ENCODE measurements around the gene HMCN1.

The HMCN1 gene

DNA sequence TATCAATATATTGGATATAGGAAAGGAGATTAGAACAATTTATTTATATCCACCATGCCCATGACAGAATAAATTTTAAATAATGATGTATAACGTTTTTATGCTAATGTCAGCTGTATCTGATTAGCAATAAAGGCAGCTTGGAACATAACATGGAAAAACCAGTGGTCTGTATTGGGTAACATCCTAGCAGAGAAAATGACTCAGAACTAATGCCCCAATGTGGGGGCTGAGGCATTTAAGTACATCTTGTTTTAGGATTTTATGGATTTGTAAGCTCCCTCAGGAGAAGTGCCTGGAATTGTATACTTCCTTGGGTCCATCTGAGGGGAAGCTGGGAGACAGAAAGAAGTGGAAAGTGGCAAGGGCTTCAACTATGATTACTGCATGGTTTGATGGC is 82.3 kb downstream of the HMCN1 start:
- no peak overlapping the region for H3K4me3 Mint-ChIP-seq
- peaks cover 7% of the 10 kb centered on the region for H3K36me3 Mint-ChIP-seq (ENCODE audit: insufficient read depth)
- peaks cover 24% of the 10 kb centered on the region for H3K27me3 Mint-ChIP-seq
- ATAC-seq (replicated peaks; ENCODE audit: extremely low read depth, poor library complexity, severe bottlenecking) = no peak
- H3K4me1 Mint-ChIP-seq = no peaks in the 10 kb centered on the region
- DNase-seq (ENCODE audit: low spot score in 2 of 2) = no peak
- H3K27ac Mint-ChIP-seq (ENCODE audit: low read depth) = no peak overlapping the region
- no peaks in the 10 kb centered on the region for H3K9me3 Mint-ChIP-seq

DNA sequence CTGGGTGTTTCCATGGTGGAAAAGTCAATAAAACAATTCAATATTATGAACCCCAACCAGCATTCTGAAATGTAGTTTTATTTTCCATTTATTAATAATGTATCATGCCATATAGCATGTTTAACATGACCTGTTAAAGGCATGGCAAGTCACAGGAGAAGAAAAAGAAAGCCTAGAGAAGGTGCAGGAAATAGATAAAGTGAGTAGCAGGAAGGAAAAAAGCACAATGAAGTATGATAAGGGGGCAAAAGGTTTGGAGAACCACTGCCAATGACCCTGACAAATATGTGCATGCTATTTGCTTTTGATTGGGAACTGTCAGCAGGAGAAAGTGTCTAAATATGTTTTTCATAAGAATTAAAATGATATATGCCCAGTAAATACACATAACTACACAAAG is 85.6 kb downstream of the HMCN1 start:
- ATAC-seq (replicated peaks; ENCODE audit: extremely low read depth, poor library complexity, severe bottlenecking) (no peak), DNase-seq (ENCODE audit: low spot score in 2 of 2) (no peak)
- peaks cover 39% of the 10 kb centered on the region for H3K27me3 Mint-ChIP-seq
- no peaks in the 10 kb centered on the region for H3K4me1 Mint-ChIP-seq
- H3K27ac Mint-ChIP-seq (ENCODE audit: low read depth) = no peak overlapping the region
- no peak overlapping the region for H3K4me3 Mint-ChIP-seq
- no peaks in the 10 kb centered on the region for H3K9me3 Mint-ChIP-seq
- H3K36me3 Mint-ChIP-seq (ENCODE audit: insufficient read depth) = peaks cover 7% of the 10 kb centered on the region

DNA sequence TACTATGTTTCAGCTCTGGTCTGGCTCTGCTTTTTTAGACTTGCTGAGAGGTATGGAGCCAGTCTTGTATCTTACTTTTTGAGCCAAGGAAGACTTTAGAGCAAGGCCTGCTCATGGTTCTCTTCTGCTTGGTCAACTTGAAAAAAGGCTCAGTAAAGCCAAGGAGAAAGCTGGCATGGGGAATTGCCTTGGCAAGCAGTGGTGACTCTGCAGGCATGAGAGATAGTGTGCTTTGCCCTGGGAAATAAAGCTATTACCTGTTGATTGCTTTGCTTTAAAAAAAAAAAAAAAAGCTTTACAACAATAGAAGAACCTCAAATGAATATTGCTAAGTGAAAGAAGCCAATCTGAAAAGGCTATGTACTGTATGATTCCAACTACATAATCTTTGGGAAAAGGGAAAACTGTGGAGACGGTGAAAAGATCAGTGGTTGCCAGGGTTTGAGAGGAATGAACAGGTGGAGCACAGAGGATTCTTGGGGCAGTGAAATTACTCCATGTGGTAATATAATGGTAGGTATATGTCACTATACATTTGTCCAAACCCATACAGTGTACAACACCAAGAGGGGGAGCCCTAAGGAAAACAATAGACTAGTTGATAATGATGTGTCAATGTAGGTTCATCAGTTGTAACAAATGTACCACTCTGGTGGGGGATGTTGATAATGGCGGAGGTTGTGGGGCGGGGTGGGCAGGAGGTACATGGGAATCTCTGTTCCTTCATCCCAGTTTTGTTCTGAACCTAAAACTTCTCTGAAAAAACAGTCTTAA is 87.6 kb downstream of the HMCN1 start:
- peaks cover 49% of the 10 kb centered on the region for H3K27me3 Mint-ChIP-seq
- H3K4me1 Mint-ChIP-seq = no peaks in the 10 kb centered on the region
- H3K27ac Mint-ChIP-seq (ENCODE audit: low read depth) = no peak overlapping the region
- no peaks in the 10 kb centered on the region for H3K9me3 Mint-ChIP-seq
- peaks cover 7% of the 10 kb centered on the region for H3K36me3 Mint-ChIP-seq (ENCODE audit: insufficient read depth)
- DNase-seq (ENCODE audit: low spot score in 2 of 2) (no peak), ATAC-seq (replicated peaks; ENCODE audit: extremely low read depth, poor library complexity, severe bottlenecking) (no peak)
- no peak overlapping the region for H3K4me3 Mint-ChIP-seq

DNA sequence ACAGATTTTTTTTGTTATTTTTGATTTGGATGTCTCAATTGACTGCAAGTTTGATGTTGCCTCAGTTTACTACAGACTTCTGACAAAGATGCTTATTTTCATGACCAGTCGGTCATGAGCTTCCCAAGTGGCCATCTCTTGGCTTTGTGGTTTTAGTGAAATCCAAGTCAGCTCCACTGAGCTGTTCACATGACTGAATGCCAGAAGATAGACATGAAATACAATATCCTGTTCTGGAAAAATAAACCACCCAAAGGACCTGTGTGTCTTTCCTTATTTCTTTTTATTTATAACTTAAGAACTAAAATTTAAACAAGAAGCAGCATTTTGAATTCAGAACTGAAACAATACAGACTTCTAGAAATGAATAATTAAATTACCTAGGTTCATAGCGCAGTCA is 89.3 kb downstream of the HMCN1 start:
- DNase-seq (ENCODE audit: low spot score in 2 of 2) (no peak), ATAC-seq (replicated peaks; ENCODE audit: extremely low read depth, poor library complexity, severe bottlenecking) (no peak)
- Mint-ChIP-seq H3K4me1 (no peaks in the 10 kb centered on the region), H3K27ac (ENCODE audit: low read depth) (no peak overlapping the region), H3K9me3 (no peaks in the 10 kb centered on the region), H3K36me3 (ENCODE audit: insufficient read depth) (peaks cover 4% of the 10 kb centered on the region), H3K4me3 (no peak overlapping the region), H3K27me3 (peaks cover 42% of the 10 kb centered on the region)

DNA sequence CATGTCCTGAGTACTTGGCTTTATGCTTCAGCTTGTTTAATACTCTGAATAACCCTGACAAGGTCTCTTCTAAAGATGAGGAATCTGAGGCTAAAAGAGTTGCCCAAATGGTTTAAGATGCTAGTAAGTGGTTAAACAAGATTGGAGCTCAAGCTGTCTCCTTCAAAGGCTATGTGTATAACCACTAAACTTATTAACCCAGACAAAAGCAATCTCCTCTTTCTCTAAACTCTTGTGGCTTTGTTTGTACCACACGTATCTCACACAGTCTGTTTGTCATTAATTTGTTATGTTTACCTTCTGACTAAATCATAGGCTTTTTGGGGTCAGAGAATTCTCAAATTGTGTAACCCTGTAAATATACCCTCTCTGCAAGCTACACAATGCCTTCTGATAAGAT is 89.9 kb downstream of the HMCN1 start:
- peaks cover 1% of the 10 kb centered on the region for H3K36me3 Mint-ChIP-seq (ENCODE audit: insufficient read depth)
- H3K9me3 Mint-ChIP-seq = no peaks in the 10 kb centered on the region
- no peak overlapping the region for H3K27ac Mint-ChIP-seq (ENCODE audit: low read depth)
- H3K4me1 Mint-ChIP-seq = no peaks in the 10 kb centered on the region
- ATAC-seq (replicated peaks; ENCODE audit: extremely low read depth, poor library complexity, severe bottlenecking) = no peak
- no peak for DNase-seq (ENCODE audit: low spot score in 2 of 2)
- H3K4me3 Mint-ChIP-seq = no peak overlapping the region
- peaks cover 40% of the 10 kb centered on the region for H3K27me3 Mint-ChIP-seq

DNA sequence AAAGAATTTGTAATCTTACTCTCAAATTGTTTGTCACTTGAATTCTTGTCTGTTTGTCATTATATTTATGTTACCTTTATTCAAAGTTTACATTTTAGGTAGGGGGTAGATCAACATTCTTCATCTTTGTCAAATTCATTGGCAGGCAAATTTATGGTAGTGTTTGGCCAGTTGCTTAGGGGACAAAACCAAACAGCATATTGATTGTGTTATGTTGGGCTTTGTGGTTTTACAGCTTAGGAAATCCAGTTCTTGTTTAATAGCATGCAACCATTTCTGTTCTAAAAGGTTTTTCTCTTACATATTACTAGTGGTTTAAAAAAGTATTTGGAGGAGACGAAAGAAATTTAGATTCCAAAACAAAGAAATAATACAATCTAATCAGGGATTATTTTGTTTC is 91.4 kb downstream of the HMCN1 start:
- no peak overlapping the region for H3K4me3 Mint-ChIP-seq
- no peak for DNase-seq (ENCODE audit: low spot score in 2 of 2)
- H3K27me3 Mint-ChIP-seq = peaks cover 45% of the 10 kb centered on the region
- H3K9me3 Mint-ChIP-seq = no peaks in the 10 kb centered on the region
- H3K36me3 Mint-ChIP-seq (ENCODE audit: insufficient read depth) = no peaks in the 10 kb centered on the region
- no peak for ATAC-seq (replicated peaks; ENCODE audit: extremely low read depth, poor library complexity, severe bottlenecking)
- H3K27ac Mint-ChIP-seq (ENCODE audit: low read depth) = no peak overlapping the region
- H3K4me1 Mint-ChIP-seq = no peaks in the 10 kb centered on the region

DNA sequence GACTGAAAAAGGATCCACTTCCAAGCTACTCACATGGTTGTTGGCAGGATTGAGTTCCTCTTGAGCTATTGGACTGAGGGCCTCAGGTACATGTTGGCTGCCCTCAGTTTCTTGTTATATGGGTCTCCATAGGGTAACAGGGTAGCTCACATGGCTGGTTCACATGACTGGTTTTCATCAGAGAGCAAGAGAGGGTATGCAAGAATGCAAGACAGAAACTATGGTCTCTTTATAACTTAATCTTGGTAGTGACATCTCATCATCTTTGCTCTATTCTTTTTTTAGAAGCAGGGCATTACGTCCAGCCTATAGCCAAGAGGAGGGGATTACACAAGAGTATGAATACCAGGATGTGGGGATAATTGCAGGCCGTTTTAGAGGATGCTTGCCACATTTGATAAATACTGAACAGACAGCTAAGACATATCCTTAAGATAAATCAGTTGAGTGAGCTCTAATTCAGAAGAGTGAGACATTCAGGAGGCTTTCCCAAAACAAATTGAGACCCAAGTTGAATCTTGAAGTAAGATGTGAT is 100.2 kb downstream of the HMCN1 start:
- H3K4me1 Mint-ChIP-seq = no peaks in the 10 kb centered on the region
- no peak for DNase-seq (ENCODE audit: low spot score in 2 of 2)

DNA sequence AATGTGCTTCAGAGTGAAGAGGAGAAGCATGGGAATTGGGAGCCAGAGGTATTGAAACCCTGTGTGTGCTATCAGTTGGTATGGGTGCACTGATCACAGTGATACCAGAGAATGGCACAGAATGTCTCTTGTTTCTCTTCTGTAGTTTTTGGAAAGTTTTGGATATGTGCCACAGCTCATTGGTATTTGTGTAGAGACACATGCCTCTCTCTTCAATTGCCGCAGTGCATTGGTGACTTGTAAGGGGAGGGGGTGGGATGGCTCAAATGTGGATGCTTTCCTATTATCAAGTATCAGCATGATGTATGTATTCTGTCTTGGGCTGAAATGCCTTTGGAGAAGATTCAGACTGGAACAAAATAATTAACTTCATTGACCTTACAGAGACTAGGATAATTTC is 101.0 kb downstream of the HMCN1 start:
- Mint-ChIP-seq H3K4me3 (no peak overlapping the region), H3K36me3 (ENCODE audit: insufficient read depth) (no peaks in the 10 kb centered on the region), H3K27me3 (peaks cover 6% of the 10 kb centered on the region), H3K9me3 (no peaks in the 10 kb centered on the region), H3K4me1 (no peaks in the 10 kb centered on the region), H3K27ac (ENCODE audit: low read depth) (no peak overlapping the region)
- no peak for ATAC-seq (replicated peaks; ENCODE audit: extremely low read depth, poor library complexity, severe bottlenecking)
- DNase-seq (ENCODE audit: low spot score in 2 of 2) = no peak

More for the DNA sequence above, 100.2 kb downstream of the HMCN1 start:
- H3K36me3 Mint-ChIP-seq (ENCODE audit: insufficient read depth) = no peaks in the 10 kb centered on the region
- no peak overlapping the region for H3K27ac Mint-ChIP-seq (ENCODE audit: low read depth)
- H3K9me3 Mint-ChIP-seq = no peaks in the 10 kb centered on the region
- peaks cover 13% of the 10 kb centered on the region for H3K27me3 Mint-ChIP-seq
- no peak overlapping the region for H3K4me3 Mint-ChIP-seq
- no peak for ATAC-seq (replicated peaks; ENCODE audit: extremely low read depth, poor library complexity, severe bottlenecking)

DNA sequence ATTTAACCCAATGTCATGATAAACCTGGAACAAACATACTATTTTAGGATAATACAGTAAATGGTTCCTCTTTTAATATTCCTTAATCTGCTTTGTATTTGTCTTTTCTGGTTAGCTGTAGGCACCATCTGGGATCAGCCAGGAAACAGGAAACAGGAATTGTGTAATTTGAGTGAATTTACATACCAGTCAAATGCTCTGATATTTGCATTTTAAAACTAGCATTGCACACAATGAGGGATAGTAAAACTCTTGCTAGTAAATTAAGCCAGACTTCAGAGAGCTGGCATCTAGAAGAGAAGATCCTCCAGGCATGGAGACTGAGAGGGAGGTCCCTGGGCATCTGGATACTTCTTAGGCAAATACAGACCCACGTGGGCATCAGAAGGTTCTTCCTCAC is 103.5 kb downstream of the HMCN1 start:
- no peaks in the 10 kb centered on the region for H3K27me3 Mint-ChIP-seq
- no peak overlapping the region for H3K27ac Mint-ChIP-seq (ENCODE audit: low read depth)
- no peaks in the 10 kb centered on the region for H3K4me1 Mint-ChIP-seq
- no peak overlapping the region for H3K4me3 Mint-ChIP-seq
- no peaks in the 10 kb centered on the region for H3K9me3 Mint-ChIP-seq
- no peaks in the 10 kb centered on the region for H3K36me3 Mint-ChIP-seq (ENCODE audit: insufficient read depth)
- no peak for ATAC-seq (replicated peaks; ENCODE audit: extremely low read depth, poor library complexity, severe bottlenecking)
- DNase-seq (ENCODE audit: low spot score in 2 of 2) = no peak

DNA sequence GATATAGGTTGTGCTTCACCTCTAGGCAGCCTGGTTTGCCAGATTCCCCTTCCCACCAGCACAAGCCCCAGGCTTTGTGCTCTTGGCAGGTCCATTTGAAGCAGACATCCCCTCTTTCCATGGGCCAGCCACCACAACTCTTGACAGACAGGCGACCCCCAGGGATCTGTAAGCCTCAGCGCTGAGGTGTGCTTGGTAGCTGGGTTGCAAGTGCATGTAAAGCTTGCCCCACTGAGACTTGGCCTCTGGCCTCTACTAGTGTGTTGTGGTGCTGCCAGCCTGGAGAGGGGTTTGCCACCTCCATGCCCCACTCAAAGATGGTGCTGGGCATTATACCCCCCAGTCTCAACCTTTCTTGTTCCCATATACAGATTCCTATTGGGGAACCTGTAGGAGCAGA is 103.9 kb downstream of the HMCN1 start:
- Mint-ChIP-seq H3K4me3 (no peak overlapping the region), H3K9me3 (no peaks in the 10 kb centered on the region), H3K4me1 (no peaks in the 10 kb centered on the region), H3K27me3 (no peaks in the 10 kb centered on the region), H3K27ac (ENCODE audit: low read depth) (no peak overlapping the region), H3K36me3 (ENCODE audit: insufficient read depth) (no peaks in the 10 kb centered on the region)
- no peak for DNase-seq (ENCODE audit: low spot score in 2 of 2)
- no peak for ATAC-seq (replicated peaks; ENCODE audit: extremely low read depth, poor library complexity, severe bottlenecking)

DNA sequence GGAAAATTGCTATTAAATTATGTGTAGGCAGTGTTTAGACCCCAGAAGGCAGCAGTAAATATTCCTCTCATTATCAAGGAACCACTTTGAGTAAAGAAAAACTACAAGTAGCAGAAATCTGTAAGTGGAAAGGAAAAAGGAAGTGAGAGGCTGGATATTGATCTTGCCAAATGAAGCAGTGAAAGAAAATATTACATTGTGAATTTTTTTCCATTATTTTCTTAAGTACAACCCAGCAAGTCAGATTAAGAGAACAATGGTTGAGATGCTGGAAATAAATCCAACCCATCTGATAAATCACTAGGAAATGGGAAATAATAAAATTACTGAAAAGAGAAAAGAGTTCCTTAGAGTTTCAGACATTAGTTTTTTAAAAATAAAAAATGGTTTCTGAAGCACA is 106.7 kb downstream of the HMCN1 start:
- no peaks in the 10 kb centered on the region for H3K9me3 Mint-ChIP-seq
- no peaks in the 10 kb centered on the region for H3K27me3 Mint-ChIP-seq
- no peak overlapping the region for H3K27ac Mint-ChIP-seq (ENCODE audit: low read depth)
- no peak overlapping the region for H3K4me3 Mint-ChIP-seq
- no peaks in the 10 kb centered on the region for H3K4me1 Mint-ChIP-seq
- ATAC-seq (replicated peaks; ENCODE audit: extremely low read depth, poor library complexity, severe bottlenecking) = no peak
- no peak for DNase-seq (ENCODE audit: low spot score in 2 of 2)
- no peaks in the 10 kb centered on the region for H3K36me3 Mint-ChIP-seq (ENCODE audit: insufficient read depth)

DNA sequence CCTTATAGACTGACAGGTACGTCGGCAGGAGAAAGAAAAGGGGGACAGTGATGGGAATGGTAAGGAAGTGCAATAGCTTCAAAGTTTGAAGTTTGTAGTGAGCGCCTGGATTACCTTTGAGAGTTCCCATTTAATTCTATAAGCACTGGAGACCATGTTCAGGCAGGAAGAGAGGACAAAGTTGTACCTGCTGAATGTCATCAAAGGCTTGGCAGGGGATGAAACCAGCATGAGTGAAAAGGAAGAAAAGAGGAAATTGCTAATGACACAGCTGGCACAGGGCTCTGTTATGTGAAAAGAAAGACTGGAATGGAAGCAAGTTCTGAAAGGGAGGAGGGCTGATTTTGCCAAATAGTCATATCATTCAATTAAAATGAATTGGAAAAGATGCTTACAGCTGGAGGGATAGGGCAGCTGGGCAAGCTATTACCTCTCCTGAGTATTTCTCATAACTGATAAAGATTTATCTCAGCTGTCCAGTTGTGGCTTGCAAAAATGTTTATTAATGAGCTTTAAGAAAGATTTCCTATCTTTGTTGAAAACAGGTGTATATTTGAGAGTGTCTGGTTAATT is 109.2 kb downstream of the HMCN1 start:
- DNase-seq (ENCODE audit: low spot score in 2 of 2) (no peak), ATAC-seq (replicated peaks; ENCODE audit: extremely low read depth, poor library complexity, severe bottlenecking) (no peak)
- Mint-ChIP-seq H3K4me3 (no peak overlapping the region), H3K4me1 (no peaks in the 10 kb centered on the region), H3K27ac (ENCODE audit: low read depth) (no peak overlapping the region), H3K9me3 (no peaks in the 10 kb centered on the region), H3K36me3 (ENCODE audit: insufficient read depth) (no peaks in the 10 kb centered on the region), H3K27me3 (no peaks in the 10 kb centered on the region)

DNA sequence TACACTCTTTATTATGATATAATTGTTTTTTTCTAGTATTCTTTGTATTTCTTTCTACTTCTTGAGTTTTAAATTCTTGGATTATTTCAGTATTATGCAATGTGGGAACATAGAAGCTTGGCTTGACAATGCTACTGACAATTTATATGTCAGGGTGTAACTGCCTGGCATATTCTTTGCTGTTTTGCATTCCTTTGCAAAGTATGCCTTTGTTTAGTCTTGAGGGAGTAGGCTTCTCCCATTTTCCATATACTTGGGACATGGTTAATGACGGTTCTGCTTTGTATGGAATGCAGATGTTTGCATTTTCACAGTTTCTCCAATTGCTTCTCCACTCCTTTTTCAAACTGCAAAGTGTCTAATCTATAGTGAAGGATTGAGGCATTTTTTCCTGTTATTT is 109.8 kb downstream of the HMCN1 start:
- no peaks in the 10 kb centered on the region for H3K9me3 Mint-ChIP-seq
- no peaks in the 10 kb centered on the region for H3K27me3 Mint-ChIP-seq
- H3K4me1 Mint-ChIP-seq = no peaks in the 10 kb centered on the region
- no peak for ATAC-seq (replicated peaks; ENCODE audit: extremely low read depth, poor library complexity, severe bottlenecking)
- DNase-seq (ENCODE audit: low spot score in 2 of 2) = no peak
- no peak overlapping the region for H3K4me3 Mint-ChIP-seq
- no peak overlapping the region for H3K27ac Mint-ChIP-seq (ENCODE audit: low read depth)
- H3K36me3 Mint-ChIP-seq (ENCODE audit: insufficient read depth) = no peaks in the 10 kb centered on the region

All from central memory CD8-positive, alpha-beta T cell (primary cell).